Nephron (organoid): ENCODE data around the gene PAX5.
A peak's percentile ranks its signal among the peaks of the same experiment; 100 is the strongest.

Experiments
- H3K27ac Mint-ChIP-seq, 3 experiments: 2 replicates each; pipeline ENCODE4 v1.8.0; 2020; ENCODE audit warnings: mixed read lengths in 3 of 3, mild to moderate bottlenecking in 2 of 3, moderate library complexity in 1 of 3
- H3K27me3 Mint-ChIP-seq: 2 replicates; pipeline ENCODE4 v1.8.0; 2021; ENCODE audit warnings: low read depth, mild to moderate bottlenecking, moderate library complexity, mixed read lengths
- H3K36me3 Mint-ChIP-seq: 2 replicates; pipeline ENCODE4 v1.8.0; 2020; ENCODE audit warnings: low read depth, mixed read lengths
- H3K4me1 Mint-ChIP-seq: 2 replicates; pipeline ENCODE4 v1.8.0; 2020; ENCODE audit warnings: mixed read lengths
- H3K4me3 Mint-ChIP-seq, 3 experiments: 2 replicates each; pipeline ENCODE4 v1.8.0; 2020; ENCODE audit warnings: mild to moderate bottlenecking in 3 of 3, mixed read lengths in 3 of 3, moderate library complexity in 2 of 3
- H3K9me3 Mint-ChIP-seq: 2 replicates; pipeline ENCODE4 v1.8.0; 2020; ENCODE audit warnings: mixed read lengths
- TF ChIP-seq, protein P1 (sequence below), 3 experiments: fragments of 200-600 bp; sonication (generic); IDR thresholded peaks; one replicate each; pipeline ENCODE4 v1.5.0; 2021; ENCODE audit warnings: antibody characterized with exemption in 3 of 3; ENCODE audit not compliant: unreplicated experiment in 3 of 3

Gene PAX5

DNA sequence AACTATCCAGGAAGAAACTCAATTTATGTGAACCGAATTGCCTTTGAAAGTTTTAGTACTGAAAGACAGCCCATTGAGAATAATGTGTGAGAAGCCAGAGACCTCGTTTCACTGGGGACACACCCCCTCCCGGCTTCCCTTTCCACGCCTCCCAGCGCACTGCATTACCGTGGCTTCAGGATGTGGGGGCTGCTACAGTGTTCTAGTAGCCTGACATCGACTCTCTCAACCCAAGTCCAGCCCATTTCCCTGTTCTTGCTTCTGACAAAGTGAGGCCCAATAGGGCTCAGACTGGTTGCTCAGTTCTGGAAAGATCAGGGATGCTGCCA, 3.5 kb downstream of the PAX5 start:
- Mint-ChIP-seq H3K4me1 (peaks cover 14% of the 10 kb centered on the region), H3K9me3 (peaks cover 11% of the 10 kb centered on the region), H3K27ac (no peak overlapping the region), H3K36me3 (no peaks in the 10 kb centered on the region), H3K4me3 (no peak overlapping the region), H3K27me3 (peaks cover 99% of the 10 kb centered on the region)
- TF ChIP-seq, protein P1, sequence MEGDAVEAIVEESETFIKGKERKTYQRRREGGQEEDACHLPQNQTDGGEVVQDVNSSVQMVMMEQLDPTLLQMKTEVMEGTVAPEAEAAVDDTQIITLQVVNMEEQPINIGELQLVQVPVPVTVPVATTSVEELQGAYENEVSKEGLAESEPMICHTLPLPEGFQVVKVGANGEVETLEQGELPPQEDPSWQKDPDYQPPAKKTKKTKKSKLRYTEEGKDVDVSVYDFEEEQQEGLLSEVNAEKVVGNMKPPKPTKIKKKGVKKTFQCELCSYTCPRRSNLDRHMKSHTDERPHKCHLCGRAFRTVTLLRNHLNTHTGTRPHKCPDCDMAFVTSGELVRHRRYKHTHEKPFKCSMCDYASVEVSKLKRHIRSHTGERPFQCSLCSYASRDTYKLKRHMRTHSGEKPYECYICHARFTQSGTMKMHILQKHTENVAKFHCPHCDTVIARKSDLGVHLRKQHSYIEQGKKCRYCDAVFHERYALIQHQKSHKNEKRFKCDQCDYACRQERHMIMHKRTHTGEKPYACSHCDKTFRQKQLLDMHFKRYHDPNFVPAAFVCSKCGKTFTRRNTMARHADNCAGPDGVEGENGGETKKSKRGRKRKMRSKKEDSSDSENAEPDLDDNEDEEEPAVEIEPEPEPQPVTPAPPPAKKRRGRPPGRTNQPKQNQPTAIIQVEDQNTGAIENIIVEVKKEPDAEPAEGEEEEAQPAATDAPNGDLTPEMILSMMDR (IDR thresholded peaks at IDR 0.05; ENCODE audit: unreplicated experiment in 3 of 3), result no peak

DNA sequence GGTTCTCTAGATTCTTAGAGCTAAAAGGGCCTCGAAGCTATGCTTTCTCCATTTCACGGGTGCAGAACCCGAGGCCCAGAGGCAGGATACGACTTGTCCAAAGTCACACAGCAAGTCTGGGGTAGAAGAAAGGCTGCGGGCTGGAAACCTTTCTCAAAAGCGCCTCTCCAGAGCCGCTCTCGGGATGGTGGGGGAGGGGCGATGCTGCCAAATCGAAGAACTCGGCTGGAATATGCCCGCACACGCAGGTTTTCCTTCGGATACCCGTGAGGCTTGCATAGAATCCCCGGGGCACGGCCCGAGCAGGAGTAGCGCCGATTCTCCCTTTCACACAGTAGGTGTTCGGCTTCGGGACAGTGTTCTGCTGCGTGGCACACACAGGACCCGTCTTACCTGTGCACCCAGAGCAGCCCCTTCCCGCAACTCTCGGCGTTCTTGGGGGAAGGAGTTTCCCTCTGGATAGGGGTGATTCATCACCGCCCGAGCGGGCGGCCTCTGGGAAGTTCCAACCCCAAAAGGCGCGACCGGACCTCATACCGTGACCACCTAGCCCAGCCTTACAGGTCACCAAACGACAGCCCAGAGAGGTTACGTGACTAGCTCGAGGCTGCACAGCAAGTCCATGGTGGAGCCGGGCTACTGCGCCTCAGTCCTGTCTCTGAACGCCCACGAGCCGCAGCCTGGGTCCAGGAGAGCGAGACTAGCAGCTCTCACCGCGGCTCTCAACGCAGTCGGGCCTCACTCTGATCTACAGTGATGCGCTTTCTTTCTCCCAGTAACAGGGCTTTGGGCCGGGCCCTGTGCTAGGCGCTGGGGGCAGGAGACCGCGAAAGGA, 4.1 kb downstream of the PAX5 start:
- TF ChIP-seq, protein P1 (IDR thresholded peaks at IDR 0.05; ENCODE audit: unreplicated experiment in 3 of 3), result no peak
- no peak overlapping the region for H3K4me3 Mint-ChIP-seq
- H3K27me3 Mint-ChIP-seq, result peaks cover 99% of the 10 kb centered on the region
- no peak overlapping the region for H3K27ac Mint-ChIP-seq
- no peaks in the 10 kb centered on the region for H3K36me3 Mint-ChIP-seq
- H3K9me3 Mint-ChIP-seq, result peaks cover 11% of the 10 kb centered on the region
- H3K4me1 Mint-ChIP-seq, result peaks cover 12% of the 10 kb centered on the region

DNA sequence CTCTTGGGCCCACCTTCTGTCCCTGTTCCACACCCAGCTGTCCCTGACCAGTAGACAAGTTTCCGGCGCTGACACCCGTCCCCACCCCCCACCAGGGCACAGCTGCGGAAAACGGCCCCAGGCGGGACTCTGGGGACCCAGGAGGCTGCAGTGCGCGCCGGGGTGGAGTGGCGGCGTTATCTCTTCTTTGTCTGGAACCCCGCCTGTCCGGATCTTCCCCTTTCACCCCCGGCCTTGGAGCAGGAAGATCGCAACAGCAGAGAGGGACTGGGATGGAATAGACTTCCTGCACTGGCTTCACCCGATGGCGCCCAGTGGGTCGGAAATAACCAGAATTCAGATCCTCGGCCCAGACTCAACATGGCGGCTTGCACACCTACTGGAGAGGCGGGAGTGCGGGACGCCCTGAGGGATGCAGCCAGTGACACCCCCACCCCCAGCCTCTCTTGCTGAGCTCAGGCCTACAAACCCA, 4.7 kb downstream of the PAX5 start:
- Mint-ChIP-seq H3K4me3 (no peak overlapping the region), H3K36me3 (no peaks in the 10 kb centered on the region), H3K27me3 (peaks cover 99% of the 10 kb centered on the region), H3K9me3 (peaks cover 11% of the 10 kb centered on the region), H3K4me1 (peaks cover 10% of the 10 kb centered on the region), H3K27ac (no peak overlapping the region)
- TF ChIP-seq, protein P1 (IDR thresholded peaks at IDR 0.05; ENCODE audit: unreplicated experiment in 3 of 3), result no peak

DNA sequence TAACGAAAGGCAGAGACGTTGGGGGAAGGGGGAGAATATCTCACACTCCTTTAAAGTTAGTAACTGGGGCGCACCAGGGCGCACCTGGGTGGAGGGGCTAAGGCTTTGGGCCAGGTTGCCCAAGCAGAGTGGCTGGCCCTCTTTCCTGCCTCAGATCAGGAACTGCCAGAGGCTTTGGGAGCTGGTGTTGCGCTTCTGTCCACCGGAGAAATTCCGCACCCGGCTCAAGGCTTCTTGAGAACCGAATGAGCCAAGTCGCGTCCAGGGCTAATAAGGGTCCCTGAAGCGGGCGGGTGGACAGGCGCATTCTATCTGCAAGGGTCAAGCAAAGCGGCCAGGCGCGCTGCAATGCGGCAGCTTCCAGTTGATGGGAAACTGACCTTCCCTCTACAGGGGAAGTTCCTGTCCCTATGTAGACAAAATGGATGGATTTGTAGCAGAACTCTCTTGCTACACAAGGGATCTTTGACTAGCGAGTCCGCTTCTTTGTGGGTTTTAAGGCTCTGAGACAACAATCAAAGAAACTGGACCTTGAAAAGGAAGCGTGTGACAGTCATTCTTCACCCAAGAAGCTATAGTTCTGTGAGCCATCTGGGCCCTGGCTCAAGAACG, 5.5 kb downstream of the PAX5 start:
- peaks cover 10% of the 10 kb centered on the region for H3K4me1 Mint-ChIP-seq
- no peak overlapping the region for H3K27ac Mint-ChIP-seq
- TF ChIP-seq, protein P1 (IDR thresholded peaks at IDR 0.05; ENCODE audit: unreplicated experiment in 3 of 3), result no peak
- no peaks in the 10 kb centered on the region for H3K36me3 Mint-ChIP-seq
- peaks cover 11% of the 10 kb centered on the region for H3K9me3 Mint-ChIP-seq
- peaks cover 99% of the 10 kb centered on the region for H3K27me3 Mint-ChIP-seq
- H3K4me3 Mint-ChIP-seq, result peak overlapping the region in 1 of 3 experiments; percentile 28

DNA sequence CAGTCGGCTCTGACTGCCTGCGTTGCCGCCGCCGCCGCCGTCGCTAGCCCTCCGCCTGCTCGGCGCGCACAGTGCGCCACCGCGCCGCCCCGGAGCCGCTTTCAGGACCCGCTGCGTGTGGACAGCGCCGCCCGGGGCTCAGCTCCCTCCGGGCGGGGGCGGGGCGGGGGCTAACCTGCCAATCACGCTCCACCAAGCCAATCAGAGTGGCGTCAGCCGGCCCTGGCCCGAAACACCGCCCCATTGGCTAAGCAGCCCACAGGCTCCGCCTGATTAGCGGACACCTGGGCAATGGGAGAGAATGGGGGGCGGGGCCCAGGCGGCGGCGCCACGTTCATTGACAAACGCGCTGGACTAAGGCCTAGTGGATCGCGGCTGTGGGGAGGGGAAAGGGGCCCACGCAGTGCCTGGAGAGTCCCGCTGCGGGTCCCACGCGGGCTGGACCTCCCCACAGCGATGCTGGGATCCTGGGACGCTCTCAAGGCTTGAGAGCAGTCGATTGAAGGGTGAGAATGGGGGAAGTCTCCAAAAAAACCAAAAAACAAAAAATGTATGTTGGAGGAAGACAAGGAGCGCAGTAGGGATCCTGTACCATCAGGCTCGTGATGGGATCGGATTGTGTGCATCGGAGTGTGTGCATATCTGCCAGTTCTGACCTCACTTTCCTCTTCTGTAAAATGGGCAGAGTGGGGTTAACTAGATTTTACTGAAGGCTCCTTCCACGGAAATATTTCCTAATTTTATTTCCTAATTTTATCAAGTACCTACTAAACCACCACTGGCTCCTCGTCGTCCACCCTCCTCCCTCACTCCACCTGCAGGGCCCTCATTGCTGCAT, 6.3 kb downstream of the PAX5 start:
- Mint-ChIP-seq H3K27me3 (peaks cover 99% of the 10 kb centered on the region), H3K9me3 (peaks cover 11% of the 10 kb centered on the region)

More for the DNA sequence above, 6.3 kb downstream of the PAX5 start:
- H3K27ac Mint-ChIP-seq, result no peak overlapping the region
- TF ChIP-seq, protein P1 (IDR thresholded peaks at IDR 0.05; ENCODE audit: unreplicated experiment in 3 of 3), result no peak
- peaks cover 10% of the 10 kb centered on the region for H3K4me1 Mint-ChIP-seq
- peak overlapping the region; percentile 76 to 84 (median 79) for H3K4me3 Mint-ChIP-seq
- H3K36me3 Mint-ChIP-seq, result no peaks in the 10 kb centered on the region
